ENCODE results near the gene STX11.

- TF ChIP-seq, protein P1, sequence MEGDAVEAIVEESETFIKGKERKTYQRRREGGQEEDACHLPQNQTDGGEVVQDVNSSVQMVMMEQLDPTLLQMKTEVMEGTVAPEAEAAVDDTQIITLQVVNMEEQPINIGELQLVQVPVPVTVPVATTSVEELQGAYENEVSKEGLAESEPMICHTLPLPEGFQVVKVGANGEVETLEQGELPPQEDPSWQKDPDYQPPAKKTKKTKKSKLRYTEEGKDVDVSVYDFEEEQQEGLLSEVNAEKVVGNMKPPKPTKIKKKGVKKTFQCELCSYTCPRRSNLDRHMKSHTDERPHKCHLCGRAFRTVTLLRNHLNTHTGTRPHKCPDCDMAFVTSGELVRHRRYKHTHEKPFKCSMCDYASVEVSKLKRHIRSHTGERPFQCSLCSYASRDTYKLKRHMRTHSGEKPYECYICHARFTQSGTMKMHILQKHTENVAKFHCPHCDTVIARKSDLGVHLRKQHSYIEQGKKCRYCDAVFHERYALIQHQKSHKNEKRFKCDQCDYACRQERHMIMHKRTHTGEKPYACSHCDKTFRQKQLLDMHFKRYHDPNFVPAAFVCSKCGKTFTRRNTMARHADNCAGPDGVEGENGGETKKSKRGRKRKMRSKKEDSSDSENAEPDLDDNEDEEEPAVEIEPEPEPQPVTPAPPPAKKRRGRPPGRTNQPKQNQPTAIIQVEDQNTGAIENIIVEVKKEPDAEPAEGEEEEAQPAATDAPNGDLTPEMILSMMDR (IDR thresholded peaks at IDR 0.05; ENCODE audit: low read length) = no peak
- no peak for TF ChIP-seq EZH2 (optimal IDR thresholded peaks at IDR 0.05; ENCODE audit: low read depth, low read length)
Measured at GRCh38 chr6:144194293-144194810, 44.0 kb downstream of the STX11 start.
